NCI-H187 (cell line): ENCODE results near the gene CDCA8.
A peak's percentile ranks its signal among the peaks of the same experiment; 100 is the strongest.
"Not testable (repeated sequence)": the region's sequence is repeated elsewhere in the genome, so short reads cannot be mapped to it uniquely, and the experiment has no call there.

Source experiments
- DNase-seq, 2 experiments: peaks; one replicate each; lab custom pipeline; 2025; lab: John Stamatoyannopoulos, UW

The CDCA8 gene

DNA sequence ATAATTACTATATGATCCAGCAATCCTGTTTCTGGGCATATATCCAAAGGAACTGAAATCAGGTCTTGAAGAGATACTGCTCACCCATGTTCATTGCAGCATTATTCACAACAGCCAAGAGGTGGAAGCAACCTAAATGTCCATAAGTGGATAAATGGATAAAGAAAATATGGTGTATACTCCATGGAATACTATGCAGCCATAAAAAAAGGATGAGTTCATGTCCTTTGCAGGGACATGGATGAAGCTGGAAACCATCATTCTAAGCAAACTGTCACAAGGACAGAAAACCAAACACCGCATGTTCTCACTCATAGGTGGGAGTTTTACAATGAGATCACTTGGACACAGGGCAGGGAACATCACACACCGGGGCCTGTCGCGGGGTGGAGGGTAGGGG, 46.3 kb downstream of the CDCA8 start:
- DNase-seq = not testable (repeated sequence)

DNA sequence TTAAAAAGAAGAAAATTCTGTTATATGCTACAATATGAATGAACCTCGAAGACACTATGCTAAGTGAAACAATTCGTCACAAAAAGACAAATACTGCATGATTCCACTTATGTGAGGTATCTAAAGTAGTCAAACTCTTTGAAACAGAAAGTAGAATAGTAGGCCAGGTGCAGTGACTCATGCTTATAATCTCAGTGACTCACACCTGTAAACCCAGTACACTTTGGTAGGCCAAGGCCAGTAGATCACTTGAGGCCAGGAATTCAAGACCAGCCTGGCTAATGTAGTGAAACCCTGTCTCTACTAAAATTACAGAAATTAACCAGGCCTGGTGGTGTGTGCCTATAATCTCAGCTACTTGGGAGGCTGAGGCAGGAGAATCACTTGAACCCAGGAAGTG, 46.9 kb downstream of the CDCA8 start:
- no peak for DNase-seq

DNA sequence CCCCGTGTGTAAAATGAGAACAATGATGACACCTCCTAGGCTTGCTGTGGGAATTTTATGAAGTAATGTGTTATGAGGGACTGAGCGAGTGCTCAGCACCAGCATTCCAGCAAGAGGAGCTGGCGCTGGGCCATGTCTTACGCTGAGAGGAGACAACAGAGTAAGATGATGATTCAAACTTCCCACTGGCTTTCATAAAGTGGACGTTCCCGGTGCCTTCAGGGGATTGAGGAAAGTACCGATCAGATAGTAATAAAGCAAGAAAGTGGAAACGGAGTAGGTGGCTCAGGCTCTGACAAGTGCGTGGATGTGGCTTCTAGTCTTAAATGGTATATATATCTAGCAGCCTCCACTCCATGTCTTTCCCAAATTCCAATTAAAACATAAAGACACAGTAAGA, 48.8 kb downstream of the CDCA8 start:
- DNase-seq = no peak

DNA sequence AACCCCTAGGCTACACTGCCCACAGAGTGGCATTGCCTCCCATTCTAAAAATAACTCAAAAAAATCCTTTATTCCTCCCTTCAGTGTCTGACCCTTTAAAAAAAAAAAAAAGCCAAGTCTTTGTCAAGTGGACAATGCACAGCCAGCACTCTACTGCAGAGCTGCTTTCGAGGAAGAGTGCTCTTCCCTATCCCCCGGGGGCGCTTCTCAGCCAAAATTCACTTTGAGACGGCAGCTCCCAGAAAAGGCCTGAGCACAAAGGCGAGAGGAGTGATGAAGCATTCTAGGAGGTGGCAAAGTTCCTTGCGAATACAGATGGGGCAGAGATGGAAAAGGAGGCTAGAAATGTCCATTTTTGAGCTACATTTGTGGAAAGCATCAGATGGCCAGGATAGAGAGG, 49.3 kb downstream of the CDCA8 start:
- no peak for DNase-seq

DNA sequence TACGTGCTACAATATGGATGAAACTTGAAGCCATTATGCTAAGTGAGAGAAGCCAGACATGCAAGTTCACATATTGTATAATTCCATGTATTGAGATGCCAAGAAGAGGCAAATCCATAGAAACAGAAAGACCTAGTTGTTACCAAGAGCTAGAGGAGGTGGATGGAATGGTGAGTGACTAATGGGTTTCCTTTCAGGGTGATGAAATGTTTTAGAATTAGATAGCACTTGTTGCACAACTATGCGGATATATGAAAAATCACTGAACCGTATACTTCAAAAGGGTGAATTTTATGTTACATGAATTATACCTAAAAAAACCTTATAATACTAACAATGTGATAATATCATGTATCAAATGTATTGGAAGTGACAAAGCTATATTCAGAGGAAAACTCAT, 54.5 kb downstream of the CDCA8 start:
- no peak for DNase-seq

DNA sequence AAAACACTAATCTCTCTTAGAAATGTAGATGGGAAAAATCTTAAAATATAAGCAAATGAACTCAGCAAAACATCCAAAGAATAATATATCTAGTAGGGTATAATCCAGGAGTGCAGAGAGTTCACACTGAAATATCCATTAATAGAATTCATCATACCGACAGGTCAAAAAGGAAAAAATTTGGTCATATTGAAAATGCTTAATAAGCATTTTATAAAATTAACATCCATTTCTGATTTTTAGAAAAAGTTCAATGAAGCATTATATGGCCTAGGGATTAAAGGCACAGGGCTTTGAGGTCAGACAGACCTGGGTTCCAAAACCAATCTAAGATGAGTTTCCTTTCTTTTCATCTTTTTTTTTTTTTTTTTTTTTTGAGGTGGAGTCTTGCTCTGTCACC, 56.2 kb downstream of the CDCA8 start:
- DNase-seq = no peak

DNA sequence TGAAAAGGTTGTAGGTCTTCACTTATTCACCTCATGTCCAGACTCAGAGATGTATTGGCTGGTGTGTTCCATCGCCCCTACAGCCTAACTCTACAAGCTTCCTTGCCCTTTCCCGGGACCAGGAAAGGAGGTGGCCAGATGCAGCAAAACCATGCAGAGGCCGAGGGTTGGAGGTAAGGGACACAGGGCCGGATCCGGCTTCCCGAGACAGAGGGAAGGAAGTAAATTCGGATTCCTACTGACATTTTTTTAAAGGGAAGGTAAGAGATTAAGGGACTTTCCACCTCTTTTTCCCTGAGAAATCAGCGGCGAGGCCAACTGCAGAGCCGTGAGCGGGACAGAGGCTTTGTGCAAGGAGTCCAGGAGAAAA, 59.9 kb downstream of the CDCA8 start:
- no peak for DNase-seq

DNA sequence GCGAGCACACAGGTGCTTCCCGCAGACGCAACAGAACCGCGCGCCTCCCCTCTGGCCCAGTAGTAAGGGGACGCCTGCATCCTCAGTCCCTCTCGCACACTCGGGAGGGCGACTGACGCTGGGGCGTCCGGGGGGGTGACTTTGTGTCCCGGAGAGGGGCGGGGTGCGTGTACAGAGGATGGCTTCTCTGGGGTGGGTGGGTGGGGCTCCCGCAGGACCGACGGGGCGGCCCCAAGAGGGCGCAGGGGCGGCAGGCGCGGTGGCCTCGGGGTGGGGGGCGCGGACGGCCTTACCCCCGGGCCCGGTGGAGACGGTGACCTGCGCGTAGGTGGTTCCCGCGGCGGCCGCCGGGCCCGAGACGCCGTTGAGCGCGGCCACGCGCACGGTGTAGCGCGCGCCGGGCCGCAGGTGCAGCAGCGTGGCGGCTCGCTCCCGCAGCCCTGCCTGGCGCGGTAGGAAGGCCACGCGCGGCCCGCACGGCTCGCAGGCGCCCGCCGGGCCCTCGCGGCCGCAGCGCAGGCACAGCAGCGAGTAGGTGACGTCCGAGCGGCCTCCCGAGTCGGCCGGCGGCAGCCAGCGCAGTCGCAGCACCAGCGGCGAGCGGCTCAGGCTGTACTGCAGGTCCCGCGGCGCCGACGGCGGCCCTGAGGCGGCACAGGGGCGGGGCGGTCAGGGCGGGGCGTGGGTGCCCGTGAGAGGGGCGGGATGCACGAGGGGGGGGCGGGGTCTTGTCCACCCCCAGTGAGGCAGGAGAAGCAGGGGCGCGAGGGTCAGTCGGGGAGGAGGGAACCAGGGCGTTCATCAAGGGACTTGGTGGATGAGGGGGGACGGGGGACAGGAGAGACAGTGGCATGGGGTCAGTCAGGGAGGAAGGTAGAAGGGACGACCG, 60.5 kb downstream of the CDCA8 start:
- peak in 1 of 2 experiments; percentile 33 for DNase-seq

DNA sequence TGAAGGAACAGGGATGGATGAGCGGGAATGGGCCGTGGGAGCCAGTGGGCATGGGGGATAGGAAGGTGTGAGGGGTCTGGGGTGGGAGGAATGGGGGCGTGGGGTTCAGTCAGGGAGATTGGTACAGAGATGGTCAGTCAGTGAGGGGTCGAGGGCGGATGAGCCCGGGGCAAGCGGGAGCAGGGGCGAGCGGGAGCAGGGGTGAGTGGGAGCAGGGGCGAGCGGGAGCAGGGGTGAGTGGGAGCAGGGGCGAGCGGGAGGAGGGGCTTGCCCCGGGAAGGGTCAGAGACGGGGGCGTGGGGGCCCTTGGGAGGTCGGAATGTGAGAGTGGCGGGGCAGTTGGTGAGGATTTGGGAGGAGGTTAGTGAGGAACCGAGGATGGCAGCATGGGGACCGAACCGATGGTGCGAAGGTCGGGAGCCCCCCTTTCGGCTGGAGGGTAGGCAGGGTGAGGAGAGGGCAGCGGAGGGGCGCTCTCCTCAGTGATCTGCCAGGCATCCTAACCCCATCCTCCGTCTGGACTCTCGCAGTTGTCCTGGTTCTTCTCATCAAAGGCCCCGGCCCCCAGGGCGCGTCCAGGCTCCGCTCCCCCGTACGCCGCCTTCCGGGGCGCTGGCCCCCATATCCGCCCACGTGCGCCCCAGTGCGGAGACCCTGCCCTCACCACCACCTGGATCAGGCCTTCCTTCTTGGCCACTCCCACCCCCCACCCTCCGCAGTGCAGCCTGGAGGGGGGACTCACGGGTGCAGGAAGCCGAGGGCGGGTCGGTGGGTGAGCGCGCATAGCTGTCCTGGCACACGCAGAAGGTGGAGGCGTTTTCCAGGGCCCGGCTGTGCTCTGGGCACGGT, 61.4 kb downstream of the CDCA8 start:
- no peak for DNase-seq

DNA sequence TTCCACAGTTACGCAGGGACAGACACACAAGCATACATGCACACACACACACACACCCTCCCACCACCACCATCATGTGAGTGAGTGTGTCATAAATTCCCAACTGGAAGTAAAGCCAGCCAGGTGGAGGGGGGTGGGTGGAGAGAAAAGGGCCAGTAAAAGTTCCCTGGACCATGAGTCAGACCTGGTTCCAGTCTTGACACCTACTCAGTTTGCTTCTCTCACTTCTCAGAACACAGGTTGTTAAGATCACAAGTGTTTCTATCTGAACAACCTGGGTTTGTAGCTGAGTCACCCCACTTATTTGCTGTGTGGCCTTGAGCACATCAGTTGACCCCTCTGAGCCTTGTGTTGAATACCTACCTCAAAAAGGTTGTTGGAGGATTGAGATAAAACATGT, 63.0 kb downstream of the CDCA8 start:
- no peak for DNase-seq

DNA sequence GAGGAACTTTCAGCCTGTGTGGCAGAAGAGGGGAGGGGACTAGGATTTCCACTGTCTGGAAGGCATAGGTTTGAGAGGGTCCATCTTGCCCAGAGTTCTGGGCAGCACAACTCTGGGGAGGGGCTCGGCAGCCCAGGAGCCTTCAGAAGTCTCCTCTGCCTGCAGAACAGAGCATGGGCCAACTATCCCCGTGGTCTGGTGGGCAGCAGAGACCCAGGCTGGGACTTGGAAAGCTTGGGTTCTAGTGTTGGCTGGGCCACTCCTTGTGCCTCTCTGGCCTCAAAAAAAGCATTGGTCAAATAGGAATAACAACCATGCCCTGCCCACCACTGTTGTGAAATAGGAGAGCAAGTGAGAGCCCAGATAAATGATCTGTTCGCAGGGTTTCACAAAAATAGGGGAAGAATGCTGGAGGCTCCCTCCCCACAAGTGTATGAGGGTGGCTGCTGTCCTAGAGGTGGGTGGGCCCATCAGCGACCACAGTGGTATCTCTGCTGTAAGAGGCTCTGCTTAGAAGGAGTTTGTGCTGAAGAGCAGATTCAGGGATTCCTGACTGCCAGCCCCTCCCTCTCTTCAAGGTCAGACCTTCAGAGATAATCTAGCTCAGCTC, 63.7 kb downstream of the CDCA8 start:
- no peak for DNase-seq
